OCI-LY1 (cell line): ENCODE data around the gene CTIF.

Experiments
- H2AFZ ChIP-seq: fragments of 200-600 bp; sonication (generic), shearing (Covaris generic); 2 replicates; pipeline ENCODE4 v1.6.0; 2014; ENCODE audit warnings: antibody characterized with exemption, mild to moderate bottlenecking, low read length
- H3F3A ChIP-seq: fragments of 200-600 bp; sonication (generic), shearing (Covaris generic); 2 replicates; pipeline ENCODE4 v1.6.0; 2014; ENCODE audit warnings: mild to moderate bottlenecking, antibody characterized with exemption, low read length, moderate library complexity; ENCODE audit not compliant: insufficient read depth
- H3K27ac ChIP-seq: fragments of 200-600 bp; sonication (generic); 2 replicates; pipeline ENCODE4 v1.5.1; 2014; ENCODE audit warnings: low read length, mixed run types, mild to moderate bottlenecking, low read depth; ENCODE audit not compliant: poor library complexity, severe bottlenecking
- H3K27me3 ChIP-seq: fragments of 200-600 bp; sonication (generic); 2 replicates; pipeline ENCODE4 v1.6.0; 2014; ENCODE audit warnings: antibody characterized with exemption, mild to moderate bottlenecking, low read length, moderate library complexity; ENCODE audit not compliant: insufficient read depth
- H3K36me3 ChIP-seq: fragments of 200-600 bp; sonication (generic); 2 replicates; pipeline ENCODE4 v1.6.1; 2014; ENCODE audit warnings: mild to moderate bottlenecking, antibody characterized with exemption, low read length, moderate library complexity, mixed read lengths; ENCODE audit not compliant: insufficient read depth
- H3K4me1 ChIP-seq: fragments of 200-600 bp; sonication (generic); 2 replicates; pipeline ENCODE4 v1.5.1; 2014; ENCODE audit warnings: mild to moderate bottlenecking, low read length, moderate library complexity; ENCODE audit not compliant: insufficient read depth, severe bottlenecking
- H3K4me2 ChIP-seq: fragments of 200-600 bp; sonication (generic), shearing (Covaris generic); 2 replicates; pipeline ENCODE4 v1.6.1; 2014; ENCODE audit warnings: low read length
- H3K4me3 ChIP-seq: fragments of 200-600 bp; sonication (generic); 2 replicates; pipeline ENCODE4 v1.5.1; 2014; ENCODE audit warnings: low read length, low read depth, mild to moderate bottlenecking, mixed read lengths; ENCODE audit not compliant: poor library complexity, severe bottlenecking
- H3K79me2 ChIP-seq: fragments of 200-600 bp; shearing (Covaris generic); 2 replicates; pipeline ENCODE4 v1.6.1; 2016; ENCODE audit warnings: mixed run types, low read length, mixed read lengths; ENCODE audit not compliant: insufficient read depth
- H3K9ac ChIP-seq: fragments of 200-600 bp; sonication (generic), shearing (Covaris generic); 2 replicates; pipeline ENCODE4 v1.6.1; 2014; ENCODE audit warnings: mild to moderate bottlenecking, low read length, mixed read lengths
- H3K9me2 ChIP-seq: fragments of 200-600 bp; sonication (generic), shearing (Covaris generic); 2 replicates; pipeline ENCODE4 v1.6.1; 2014; ENCODE audit warnings: low read depth, mild to moderate bottlenecking, low read length, mixed read lengths
- H3K9me3 ChIP-seq: fragments of 200-600 bp; shearing (Covaris generic); 2 replicates; pipeline ENCODE4 v1.6.1; 2014; ENCODE audit warnings: low read length, mixed read lengths
- H4K20me1 ChIP-seq: fragments of 200-600 bp; sonication (generic), shearing (Covaris generic); 2 replicates; pipeline ENCODE4 v1.6.0; 2016; ENCODE audit warnings: mild to moderate bottlenecking, low read length; ENCODE audit not compliant: insufficient read depth
- CTCF ChIP-seq: fragments of 200-600 bp; sonication (generic), shearing (Covaris generic); IDR thresholded peaks from 2 replicates; pipeline ENCODE4 v1.5.1; 2017; ENCODE audit warnings: mild to moderate bottlenecking, antibody characterized with exemption, low read length, moderate library complexity, mixed read lengths
- EZH2 ChIP-seq: fragments of 200-600 bp; sonication (generic), shearing (Covaris generic); IDR thresholded peaks from 2 replicates; pipeline ENCODE4 v1.8.0; 2017; ENCODE audit warnings: borderline replicate concordance, mixed run types, mild to moderate bottlenecking, antibody characterized with exemption, low read length, moderate library complexity, mixed read lengths

CTIF gene

GRCh38 chr18:48819781-48820482 lies 281.1 kb downstream of the CTIF start:
- Histone ChIP-seq H4K20me1 (no peaks in the 10 kb centered on the region), H3K4me1 (no peaks in the 10 kb centered on the region), H3K9me3 (no peaks in the 10 kb centered on the region; the same call in 1 of the 2 replicates), H3K9ac (no peak overlapping the region), H2AFZ (no peak overlapping the region), H3K27me3 (no peaks in the 10 kb centered on the region; the same call in 1 of the 2 replicates), H3K9me2 (no peaks in the 10 kb centered on the region), H3K4me3 (no peak overlapping the region), H3F3A (no peaks in the 10 kb centered on the region), H3K4me2 (no peak overlapping the region), H3K79me2 (no peaks in the 10 kb centered on the region), H3K27ac (no peak overlapping the region), H3K36me3 (no peaks in the 10 kb centered on the region; the same call in 1 of the 2 replicates)
- no peak for TF ChIP-seq CTCF
- no peak for TF ChIP-seq EZH2

GRCh38 chr18:48820483-48821250 lies 281.8 kb downstream of the CTIF start:
- no peaks in the 10 kb centered on the region; the same call in 1 of the 2 replicates for H3K9me3 ChIP-seq
- no peaks in the 10 kb centered on the region for H3K9me2 ChIP-seq
- no peaks in the 10 kb centered on the region for H4K20me1 ChIP-seq
- H2AFZ ChIP-seq, result no peak overlapping the region
- H3K4me1 ChIP-seq, result no peaks in the 10 kb centered on the region
- no peaks in the 10 kb centered on the region for H3F3A ChIP-seq
- H3K79me2 ChIP-seq, result no peaks in the 10 kb centered on the region
- H3K27ac ChIP-seq, result no peak overlapping the region
- H3K9ac ChIP-seq, result no peak overlapping the region
- no peak overlapping the region for H3K4me2 ChIP-seq
- no peaks in the 10 kb centered on the region; the same call in 1 of the 2 replicates for H3K36me3 ChIP-seq
- no peaks in the 10 kb centered on the region; the same call in 1 of the 2 replicates for H3K27me3 ChIP-seq
- H3K4me3 ChIP-seq, result no peak overlapping the region
- TF ChIP-seq CTCF (no peak), EZH2 (no peak)

- H3K27ac ChIP-seq, result no peak overlapping the region
- no peak overlapping the region for H3K9ac ChIP-seq
- no peaks in the 10 kb centered on the region for H3K79me2 ChIP-seq
- no peaks in the 10 kb centered on the region; the same call in 1 of the 2 replicates for H3K36me3 ChIP-seq
- H3K9me2 ChIP-seq, result no peaks in the 10 kb centered on the region
- H4K20me1 ChIP-seq, result no peaks in the 10 kb centered on the region
- no peak overlapping the region for H3K4me3 ChIP-seq
- TF ChIP-seq EZH2 (no peak), CTCF (no peak)
- no peak overlapping the region for H2AFZ ChIP-seq
- H3K4me2 ChIP-seq, result no peak overlapping the region
- H3K4me1 ChIP-seq, result no peaks in the 10 kb centered on the region
- no peaks in the 10 kb centered on the region; the same call in 1 of the 2 replicates for H3K9me3 ChIP-seq
- no peaks in the 10 kb centered on the region; the same call in 1 of the 2 replicates for H3K27me3 ChIP-seq
- H3F3A ChIP-seq, result no peaks in the 10 kb centered on the region
These were observed 282.4 kb downstream of the CTIF start for GRCh38 chr18:48821251-48821590.
